HUDEP-2 (cell line): ENCODE measurements around the gene CNTNAP4.

Experiments
- DNase-seq, 76 experiments: peaks; one replicate each; lab custom pipeline; 2025; ENCODE audit not compliant: unreplicated experiment in 76 of 76; lab: John Stamatoyannopoulos, UW

Gene CNTNAP4

DNA sequence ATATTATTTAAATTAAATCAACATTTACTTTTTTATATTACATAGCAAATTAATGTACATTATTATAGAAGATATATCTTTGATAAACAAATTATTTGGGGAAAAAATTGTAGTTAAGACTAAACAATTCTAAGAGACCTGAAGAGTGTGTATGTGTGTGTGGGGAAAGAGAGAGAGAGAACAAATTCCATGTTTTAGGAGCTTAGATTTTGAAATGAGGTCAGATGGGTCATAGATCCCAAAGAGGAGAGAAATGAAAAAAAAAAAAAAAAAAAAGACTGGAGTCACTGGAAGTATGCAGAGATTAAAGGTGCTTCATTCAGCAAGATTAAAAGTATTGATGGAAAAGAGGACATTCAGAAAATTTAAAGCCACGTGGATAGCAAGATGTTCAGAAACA, 206.8 kb downstream of the CNTNAP4 start:
- DNase-seq = no peak

DNA sequence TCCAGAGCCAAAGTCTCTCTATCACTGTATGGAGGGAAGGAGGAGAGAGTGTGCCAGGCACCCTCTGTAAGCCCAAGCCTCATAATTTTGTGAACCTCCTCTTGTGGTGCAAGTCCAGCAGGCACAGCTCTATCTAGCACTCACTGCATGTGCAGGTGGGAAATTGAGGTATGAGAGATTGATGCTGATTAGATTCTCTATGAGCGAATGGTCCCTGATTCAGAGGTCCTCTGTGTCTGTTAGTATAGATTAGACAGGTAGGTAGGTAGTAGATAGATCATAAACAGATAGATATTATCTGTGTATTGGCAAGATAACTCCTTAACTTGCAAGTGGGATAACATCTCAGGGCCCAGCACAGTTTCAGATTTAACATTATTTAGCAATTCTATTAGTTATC, 209.5 kb downstream of the CNTNAP4 start:
- DNase-seq = no peak

DNA sequence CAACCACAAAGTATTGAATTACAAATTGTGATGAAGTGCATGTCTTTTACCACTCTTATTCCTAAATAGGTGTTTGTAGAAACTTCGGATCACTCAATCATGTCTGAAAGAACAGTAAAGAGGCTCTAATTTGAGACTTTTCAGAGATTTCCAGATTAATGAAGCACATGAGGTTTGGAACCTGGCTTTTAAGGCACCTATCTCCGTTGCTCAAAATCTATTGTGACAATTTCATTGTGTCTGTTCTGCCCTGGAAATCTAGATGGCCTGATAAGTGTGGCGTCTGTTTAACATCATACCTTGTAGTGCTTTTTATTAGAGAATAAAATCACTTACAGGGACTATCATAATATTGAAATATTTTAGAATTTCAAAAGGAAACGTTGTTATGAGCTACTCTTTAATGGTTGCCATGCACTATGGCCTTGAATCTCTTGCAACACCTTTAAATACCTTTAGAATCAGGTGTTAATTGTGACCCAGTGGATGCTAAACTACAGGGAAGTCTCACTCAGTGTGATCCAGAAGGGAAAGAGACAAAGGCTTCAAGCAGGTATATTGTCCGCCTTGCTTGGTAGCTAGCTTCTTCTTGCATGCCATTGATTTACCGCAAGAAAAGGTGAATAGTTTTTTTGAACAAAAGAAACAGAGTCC, 210.3 kb downstream of the CNTNAP4 start:
- no peak for DNase-seq

DNA sequence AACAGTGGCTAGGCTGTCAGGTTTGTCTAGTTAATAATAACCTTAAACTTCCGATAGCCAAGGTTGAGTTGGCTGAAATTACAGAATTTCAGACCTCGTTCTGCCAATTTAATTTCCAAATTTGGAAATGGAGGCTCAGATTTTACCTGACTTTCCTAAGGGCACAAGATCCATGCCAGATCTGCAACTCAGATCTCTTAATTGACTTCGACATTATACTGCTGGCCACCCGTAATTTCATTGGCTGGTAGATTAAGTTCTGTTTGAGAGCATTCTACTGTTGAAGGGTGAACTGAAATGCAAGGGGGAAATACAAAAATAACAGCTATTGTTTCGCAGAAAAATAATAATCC, 210.8 kb downstream of the CNTNAP4 start:
- no peak for DNase-seq

DNA sequence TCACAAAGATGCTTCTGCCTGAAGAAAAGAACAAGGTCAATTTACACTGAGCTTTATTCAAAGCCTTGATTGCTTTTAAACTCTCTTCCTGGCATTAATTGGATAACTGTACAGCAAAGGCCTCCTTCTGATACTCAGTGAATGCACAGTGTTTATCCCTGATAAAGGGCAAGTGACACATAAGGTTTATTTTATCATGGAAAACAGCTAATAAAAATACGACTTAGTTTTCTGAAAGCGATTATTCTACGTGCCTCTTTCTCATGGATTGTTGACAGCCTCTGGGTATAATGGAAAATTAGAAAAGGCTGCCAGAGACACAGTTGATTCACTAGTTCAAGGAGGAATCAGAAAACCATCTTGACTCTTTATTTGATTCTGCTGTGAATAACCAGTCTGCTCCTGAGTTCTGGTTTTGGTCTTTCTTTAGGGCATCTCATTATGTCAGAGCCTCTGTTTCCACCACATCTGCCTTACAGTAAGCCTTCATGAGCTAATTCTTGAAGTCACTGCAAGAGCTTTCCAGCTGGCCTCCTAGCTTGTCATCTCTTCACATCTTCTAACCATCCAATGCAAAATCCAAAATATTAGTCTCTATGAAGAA, 212.9 kb downstream of the CNTNAP4 start:
- no peak for DNase-seq

DNA sequence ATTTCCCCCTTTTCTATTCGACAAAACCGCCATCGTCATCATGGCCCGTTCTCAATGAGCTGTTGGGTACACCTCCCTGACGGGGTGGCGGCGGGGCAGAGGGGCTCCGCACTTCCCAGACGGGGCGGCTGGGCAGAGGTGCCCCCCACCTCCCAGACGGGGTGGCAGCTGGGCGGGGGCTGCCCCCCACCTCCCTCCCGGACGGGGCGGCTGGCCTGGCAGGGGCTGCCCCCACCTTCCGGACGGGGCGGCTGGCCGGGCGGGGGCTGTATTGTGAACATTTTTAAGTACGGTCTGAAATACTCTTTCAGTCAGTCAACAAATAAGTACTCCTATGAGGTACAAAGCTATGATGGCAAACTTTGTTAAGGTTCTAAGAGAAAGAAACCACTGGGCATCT, 222.8 kb downstream of the CNTNAP4 start:
- no peak for DNase-seq

DNA sequence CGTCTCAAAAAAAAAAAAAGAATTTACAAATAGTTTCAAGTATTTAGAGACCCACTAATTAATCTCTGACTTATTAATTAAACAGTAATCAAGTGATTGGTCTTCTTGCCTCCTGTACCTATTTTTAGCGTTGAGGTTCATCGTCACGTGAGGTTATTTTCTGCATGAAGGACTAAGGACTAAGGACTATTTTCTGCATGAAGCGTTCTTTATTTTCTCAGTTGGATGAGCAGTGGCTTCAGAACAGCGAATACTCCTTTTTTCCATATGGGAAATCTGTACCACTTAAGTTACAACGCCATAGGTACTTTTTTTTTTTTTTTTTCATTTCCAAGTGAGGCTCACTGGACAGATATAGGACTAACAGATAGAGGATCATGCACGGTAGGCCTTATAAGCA, 224.9 kb downstream of the CNTNAP4 start:
- no peak for DNase-seq

DNA sequence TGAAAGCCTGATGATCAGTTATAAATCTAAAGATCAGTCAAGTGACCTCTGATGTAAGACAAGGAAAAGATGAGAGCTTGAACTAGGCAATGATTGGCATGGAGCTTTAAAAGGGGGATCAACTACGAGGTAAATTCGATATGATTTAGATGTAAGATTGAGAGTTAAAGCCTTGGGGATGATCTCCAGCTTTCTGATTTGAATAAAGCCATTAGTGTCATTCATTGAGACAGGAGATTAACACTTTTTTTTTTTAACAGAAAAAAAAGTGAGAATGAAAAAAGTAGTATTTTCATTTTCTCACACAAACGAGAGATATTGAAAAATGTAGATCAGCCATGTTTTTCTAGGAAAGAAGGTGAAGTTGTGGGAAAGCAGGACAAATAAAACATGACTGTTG, 225.4 kb downstream of the CNTNAP4 start:
- DNase-seq = no peak

DNA sequence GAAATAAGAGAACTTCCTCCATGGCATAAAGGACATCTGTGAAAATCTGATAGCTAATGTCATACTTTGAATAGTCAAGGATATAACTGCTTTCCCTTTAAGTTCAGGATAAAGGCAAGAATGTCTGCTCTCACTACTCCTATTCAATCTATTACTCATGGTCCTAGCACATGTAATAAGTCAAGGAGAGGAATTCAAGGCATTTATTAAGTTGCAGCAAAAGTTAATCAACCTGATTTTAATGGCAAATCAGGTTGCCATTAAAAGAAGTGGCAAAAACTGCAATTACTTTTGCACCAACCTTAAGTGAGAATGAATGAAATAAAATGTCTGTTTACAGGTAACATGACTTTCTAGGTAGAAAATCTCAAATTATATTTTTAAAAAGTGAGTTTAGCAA, 225.9 kb downstream of the CNTNAP4 start:
- DNase-seq = no peak

DNA sequence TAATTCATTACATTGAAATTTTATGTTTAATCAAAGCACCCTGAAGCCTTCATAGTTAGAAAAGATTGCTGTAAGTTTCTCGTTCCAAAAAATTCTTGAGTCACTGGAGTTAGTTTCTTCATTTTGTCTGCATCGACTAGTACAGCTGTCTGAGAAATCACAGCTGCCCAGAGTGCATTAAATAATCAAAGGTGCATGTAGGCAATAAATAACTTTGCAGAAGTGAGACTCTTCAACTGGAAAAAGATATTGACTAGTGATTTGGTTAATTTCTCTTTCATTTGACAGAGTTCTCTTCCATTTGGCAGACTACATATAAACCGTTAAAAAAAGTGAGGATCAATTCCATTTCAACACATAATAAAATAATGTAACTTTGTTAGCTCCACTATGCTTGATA, 234.0 kb downstream of the CNTNAP4 start:
- no peak for DNase-seq

DNA sequence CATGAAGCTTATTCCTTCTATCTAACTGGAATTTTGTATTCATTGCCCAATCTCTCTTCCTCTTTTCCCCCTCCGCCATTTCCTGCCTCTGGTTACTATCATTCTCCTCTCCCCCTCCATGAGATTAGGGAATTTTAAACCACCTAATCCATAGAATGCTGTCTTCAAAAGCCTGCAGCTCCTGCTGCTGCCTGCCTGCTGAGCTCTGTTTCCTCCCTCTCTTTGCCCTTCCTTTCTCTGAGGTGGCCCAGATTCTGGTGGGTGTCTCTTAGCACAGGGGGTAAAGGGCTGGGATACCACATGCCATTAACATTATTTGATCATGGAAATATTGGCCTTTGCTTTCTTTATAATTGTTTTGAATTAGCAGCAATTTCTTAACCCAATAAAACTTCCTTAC, 241.6 kb downstream of the CNTNAP4 start:
- DNase-seq = no peak

DNA sequence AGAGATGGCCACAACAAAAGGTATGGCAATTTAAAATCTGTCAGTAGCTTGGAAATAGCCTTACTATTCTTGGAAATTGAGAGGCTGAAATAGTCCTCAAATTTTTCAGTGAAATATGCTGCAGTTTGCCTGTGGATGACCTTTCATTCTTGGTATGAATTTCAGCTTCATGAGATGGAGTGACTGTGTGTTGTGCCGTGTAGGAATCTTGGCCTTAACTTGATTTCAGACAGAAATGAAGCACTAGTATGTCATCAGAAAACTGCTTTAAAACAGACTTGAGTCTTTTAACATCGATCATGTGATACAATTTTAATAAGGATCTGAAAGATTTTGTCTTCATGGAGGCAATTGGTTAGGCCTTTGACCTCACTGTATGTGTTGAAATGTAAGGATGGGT, 247.2 kb downstream of the CNTNAP4 start:
- no peak for DNase-seq

DNA sequence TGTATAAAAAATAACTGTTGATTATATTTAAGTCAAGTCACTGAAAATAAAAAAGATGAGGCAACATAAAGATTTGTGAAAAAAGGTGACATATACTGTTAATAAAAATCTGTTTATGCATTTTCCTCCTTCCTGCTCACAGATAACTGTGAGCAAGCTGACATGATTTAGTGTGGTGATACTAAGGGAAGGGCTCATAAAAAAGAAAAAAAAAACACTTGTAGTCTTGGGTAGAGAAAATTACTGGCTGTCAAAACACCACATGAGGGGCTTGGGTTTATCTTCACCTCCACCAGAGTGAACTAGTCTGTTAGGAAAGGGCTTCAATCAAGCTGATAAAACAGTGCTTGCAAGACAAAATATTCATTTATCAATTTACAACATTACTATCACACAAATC, 247.6 kb downstream of the CNTNAP4 start:
- DNase-seq = no peak

DNA sequence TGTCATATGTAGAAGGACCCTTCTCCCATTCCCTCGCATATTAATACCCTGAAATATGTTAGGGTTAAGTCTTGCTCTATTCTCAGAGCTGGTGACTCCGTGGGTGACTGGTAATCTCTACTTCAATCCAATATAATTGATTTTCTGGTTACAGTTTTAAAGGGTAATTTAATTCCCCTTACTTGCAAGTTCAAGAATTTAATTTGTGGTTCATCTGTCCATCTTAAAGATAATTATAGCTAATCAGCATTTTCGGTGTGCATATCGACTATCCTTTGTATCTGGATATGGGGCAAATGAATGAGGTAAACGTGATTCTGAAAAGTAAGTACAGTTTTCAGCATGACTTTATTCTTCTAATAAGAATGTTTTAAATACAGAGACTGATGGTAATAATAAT, 250.0 kb downstream of the CNTNAP4 start:
- no peak for DNase-seq

DNA sequence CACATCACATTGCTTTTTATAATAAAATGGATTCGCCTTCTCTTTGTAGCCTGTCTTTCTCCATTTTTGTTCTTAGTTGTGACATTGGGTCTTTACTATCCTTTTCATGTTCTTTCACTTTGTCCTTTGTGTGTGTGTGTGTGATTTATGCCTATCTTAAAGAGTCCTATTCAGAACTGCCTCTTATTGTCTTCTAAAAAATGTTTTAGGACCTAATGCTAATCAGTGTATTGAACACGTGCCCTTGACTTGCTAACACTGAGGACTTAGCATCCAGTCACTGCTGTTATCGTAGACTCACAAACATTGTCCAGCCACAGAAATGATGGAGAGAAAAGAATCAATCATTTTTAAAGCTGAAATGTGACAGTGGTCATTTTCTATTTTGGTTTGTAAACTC, 251.9 kb downstream of the CNTNAP4 start:
- DNase-seq = no peak

DNA sequence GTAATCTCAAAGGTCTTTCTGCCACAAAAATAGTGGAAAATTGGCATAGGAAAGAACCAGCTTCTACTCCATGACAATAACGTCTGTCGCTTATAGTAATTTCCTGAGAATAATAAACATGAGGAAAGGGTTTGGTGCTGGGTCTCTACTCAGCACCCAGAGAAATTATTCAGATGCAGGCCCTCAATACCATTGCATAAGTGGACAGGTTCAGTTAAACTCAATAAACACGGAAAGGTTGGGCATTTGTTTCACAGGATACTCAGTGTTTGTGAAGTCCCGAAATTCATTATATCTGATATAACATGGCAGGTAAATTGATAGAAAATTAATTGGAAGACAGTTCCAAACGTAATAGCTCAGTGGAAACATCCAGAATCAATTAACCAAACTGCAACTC, 254.0 kb downstream of the CNTNAP4 start:
- no peak for DNase-seq

DNA sequence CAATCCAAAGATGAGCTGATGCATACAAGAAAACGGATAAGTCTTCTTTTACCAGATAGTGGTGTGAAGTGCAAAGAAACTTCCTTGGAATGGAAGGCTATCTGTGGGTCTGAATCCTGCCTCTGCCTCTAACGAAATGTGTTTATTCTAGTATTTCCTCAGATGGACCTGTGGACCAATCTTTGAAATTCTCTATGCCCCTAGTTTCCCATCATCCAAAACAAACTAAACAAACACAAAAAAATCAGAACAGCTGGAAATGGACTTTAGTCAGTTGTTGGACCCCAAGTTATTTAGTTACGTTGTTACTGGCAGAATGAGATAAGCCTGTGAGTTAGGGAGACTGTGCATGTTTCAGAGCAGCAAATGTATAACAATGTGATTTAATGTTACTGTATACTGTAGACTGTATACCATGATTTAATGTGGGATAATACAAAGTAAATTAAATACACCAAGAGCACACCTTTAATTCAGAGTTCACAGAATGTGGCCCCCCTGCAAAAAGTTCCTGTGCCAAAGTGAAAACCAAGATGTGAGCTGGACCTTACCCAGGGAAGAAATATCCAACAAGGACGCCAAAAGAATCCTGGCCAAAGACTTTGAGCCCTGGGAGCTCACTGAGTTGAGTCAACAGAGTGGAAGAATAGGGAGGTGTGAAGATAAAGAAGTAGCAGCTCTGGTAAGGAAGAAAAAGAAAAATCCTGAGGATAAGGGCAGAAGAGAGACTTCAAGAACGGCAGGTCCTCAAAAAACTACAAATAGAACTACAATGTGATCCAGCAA, 255.2 kb downstream of the CNTNAP4 start:
- DNase-seq = no peak

DNA sequence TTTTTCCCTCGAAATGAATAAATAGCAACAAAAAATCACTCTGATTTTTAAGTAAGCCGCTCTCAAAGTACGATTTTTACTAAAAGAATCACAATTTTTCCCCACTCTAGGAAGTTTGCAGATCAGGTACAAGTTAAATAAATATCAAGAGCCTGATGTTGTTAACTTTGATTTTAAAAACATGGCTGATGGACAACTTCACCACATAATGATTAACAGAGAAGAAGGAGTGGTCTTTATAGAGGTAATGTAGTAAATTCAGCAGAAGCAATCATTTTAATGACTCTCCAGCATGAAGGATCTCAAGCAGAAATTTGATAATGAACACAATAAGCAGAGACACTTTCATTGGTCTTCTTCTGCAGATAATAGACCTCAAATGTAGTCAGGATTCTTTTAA, 262.4 kb downstream of the CNTNAP4 start:
- no peak for DNase-seq

DNA sequence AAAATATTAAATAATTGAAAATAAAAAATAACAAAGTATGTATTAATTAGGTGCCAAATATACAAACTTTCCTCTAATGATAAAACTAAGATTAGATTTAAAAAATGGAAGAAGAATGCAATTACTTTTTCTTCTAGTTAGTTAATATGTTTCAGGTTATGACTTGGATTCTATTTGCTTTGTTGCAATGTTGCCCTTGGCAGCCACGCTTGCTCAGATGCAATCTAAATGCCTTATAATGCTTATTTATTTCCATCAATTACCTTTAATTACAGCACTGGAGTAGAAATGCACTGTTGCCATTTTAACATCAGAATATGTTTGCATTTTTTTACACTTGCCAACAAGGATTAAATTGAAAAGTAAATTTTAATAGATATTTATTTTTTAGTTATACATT, 263.9 kb downstream of the CNTNAP4 start:
- no peak for DNase-seq

DNA sequence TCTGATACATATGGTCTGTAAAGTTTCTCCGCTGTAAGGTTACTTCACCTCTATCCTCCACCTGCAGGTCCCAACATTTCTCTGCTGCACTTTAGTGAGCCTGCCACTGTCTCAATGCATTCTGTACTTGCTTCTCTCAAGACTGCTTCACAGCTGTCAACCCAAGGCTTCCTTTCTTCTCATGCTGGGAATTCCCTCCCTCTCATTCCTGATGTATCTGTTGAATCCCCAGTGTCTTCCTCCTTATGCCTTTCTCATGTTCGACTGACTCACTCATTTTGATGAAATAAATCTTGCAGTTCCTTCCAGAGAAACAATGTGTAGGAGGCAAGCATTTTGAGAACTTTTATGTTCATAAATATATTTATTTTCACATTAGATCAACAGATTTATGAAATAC, 288.3 kb downstream of the CNTNAP4 start:
- no peak for DNase-seq

DNA sequence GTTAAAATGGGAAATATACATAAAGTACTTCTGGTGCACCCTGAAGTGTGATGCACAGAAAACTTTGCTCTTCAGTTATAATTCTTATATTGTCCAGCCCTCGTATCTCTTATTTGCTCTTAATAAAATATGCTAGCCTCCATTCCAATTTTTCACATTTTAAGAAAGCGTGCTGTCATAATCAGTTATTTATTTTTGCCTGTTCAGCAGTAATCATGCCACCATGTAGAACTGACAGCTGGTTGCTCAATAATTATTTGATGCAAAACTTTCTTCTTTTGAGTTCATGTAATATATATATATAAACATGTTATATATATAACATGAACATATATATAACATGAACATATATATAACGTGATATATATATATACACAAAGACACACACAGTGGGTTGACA, 294.6 kb downstream of the CNTNAP4 start:
- no peak for DNase-seq

DNA sequence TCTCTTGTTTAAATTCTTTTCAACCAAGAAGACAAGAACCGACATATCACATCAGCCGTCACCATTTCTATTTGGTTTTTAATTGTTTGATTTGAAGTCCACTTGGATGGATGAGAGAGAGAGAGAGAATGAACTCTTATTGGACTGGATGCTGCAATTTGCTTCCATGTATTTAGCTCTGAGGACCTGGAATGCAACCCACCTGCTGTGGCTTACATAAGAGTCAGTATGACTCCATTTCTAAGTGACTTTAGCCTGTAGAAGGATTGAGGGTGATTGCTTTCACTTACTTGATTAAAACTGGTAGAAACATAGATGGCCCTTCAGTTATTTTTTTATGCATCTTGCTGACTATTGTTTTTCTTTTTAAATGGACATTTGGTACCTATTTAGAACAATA, 296.1 kb downstream of the CNTNAP4 start:
- DNase-seq = no peak
